Left ventricle myocardium inferior (tissue), 1 donor: ENCODE measurements around the gene ECSCR. TPM values are rescaled to one million over a fixed set of nuclear protein-coding genes. Genes with fewer than 3 reads are reported as not detected.

Experiments
- DNase-seq: peaks from one replicate; pipeline ENCODE4 v3.0.0-alpha.2; 2020
- H3K27ac ChIP-seq: fragments of 200-600 bp; replicated peaks from 2 replicates; pipeline ENCODE4 v1.8.0; 2021
- H3K27me3 ChIP-seq: fragments of 200-600 bp; 2 replicates; pipeline ENCODE4 v1.8.0; 2021; ENCODE audit warnings: low read depth
- H3K36me3 ChIP-seq: fragments of 200-600 bp; 2 replicates; pipeline ENCODE4 v1.8.0; 2021
- H3K4me1 ChIP-seq: fragments of 200-600 bp; 2 replicates; pipeline ENCODE4 v1.8.0; 2021
- H3K4me3 ChIP-seq: fragments of 200-600 bp; 2 replicates; pipeline ENCODE4 v1.8.0; 2021; ENCODE audit warnings: mild to moderate bottlenecking, moderate library complexity
- H3K9me3 ChIP-seq: fragments of 200-600 bp; replicated peaks from 2 replicates; pipeline ENCODE4 v1.8.0; 2021
- CTCF ChIP-seq: fragments of 200-600 bp; IDR thresholded peaks from 2 replicates; pipeline ENCODE4 v1.8.0; 2021; ENCODE audit warnings: antibody characterized with exemption, mild to moderate bottlenecking, borderline replicate concordance
- intact Hi-C: fragments of 100-400 bp; cut with micrococcal nuclease; formaldehyde crosslinking; loops from one replicate; pipeline ENCODE4 v1.11.0; 2022
- total RNA-seq: library from RNA; stranded (reverse); fragmentation: NEBNext Ultra II Directional; extraction: Animal tissue kit (Norgen Biotek cat#: 25700); gene quantifications from one replicate; pipeline ENCODE4 v1.2.1, GENCODE V29; 2021
- donor health status: DM: no; HTN: yes; CAD: no; lungs with severe emphysema.

The ECSCR gene
- total RNA-seq, 1 donor from 2014 or later = 20.9 TPM

- peaks cover 38% of the 10 kb centered on the region for H3K4me1 ChIP-seq
- H3K36me3 ChIP-seq = peaks cover 2% of the 10 kb centered on the region
- no peaks in the 10 kb centered on the region for H3K27me3 ChIP-seq
- no peak for DNase-seq
- H3K4me3 ChIP-seq = no peak overlapping the region
- no peak for TF ChIP-seq CTCF
- intact Hi-C loops = no loop called here
- H3K9me3 ChIP-seq = no peaks in the 10 kb centered on the region
- H3K27ac ChIP-seq = no peak overlapping the region
Measured at GRCh38 chr5:139406963-139407362, 55.6 kb downstream of the ECSCR start.

- intact Hi-C loops = no loop called here
- Histone ChIP-seq H3K27ac (peak overlapping the region; percentile 92), H3K4me1 (peaks cover 21% of the 10 kb centered on the region), H3K4me3 (peak overlapping the region; percentile 66), H3K9me3 (no peaks in the 10 kb centered on the region), H3K27me3 (no peaks in the 10 kb centered on the region), H3K36me3 (peaks cover 5% of the 10 kb centered on the region)
- TF ChIP-seq CTCF = no peak
- no peak for DNase-seq
Measured at GRCh38 chr5:139404484-139404840, 58.1 kb downstream of the ECSCR start.

- no peaks in the 10 kb centered on the region for H3K27me3 ChIP-seq
- H3K9me3 ChIP-seq = no peaks in the 10 kb centered on the region
- peak within 1 kb of the TSS; percentile 92 for H3K27ac ChIP-seq
- peak within 1 kb of the TSS; percentile 66 for H3K4me3 ChIP-seq
- intact Hi-C loops = no loop called here
- peaks cover 5% of the 10 kb centered on the region for H3K36me3 ChIP-seq
- peaks cover 21% of the 10 kb centered on the region for H3K4me1 ChIP-seq
- no peak for TF ChIP-seq CTCF
- peak; percentile 98 for DNase-seq
Measured at GRCh38 chr5:139403787-139404483, 58.6 kb downstream of the ECSCR start, which contains the start of gene SPATA24. Gene SPATA24 (minus strand): TSS chr5:139404089. CDS start chr5:139404060, 29 bp downstream.

- H3K27ac ChIP-seq = peak overlapping the region; percentile 92
- no peaks in the 10 kb centered on the region for H3K27me3 ChIP-seq
- H3K4me1 ChIP-seq = peaks cover 21% of the 10 kb centered on the region
- peak overlapping the region; percentile 66 for H3K4me3 ChIP-seq
- intact Hi-C loops = no loop called here
- H3K9me3 ChIP-seq = no peaks in the 10 kb centered on the region
- peaks cover 5% of the 10 kb centered on the region for H3K36me3 ChIP-seq
- no peak for DNase-seq
- TF ChIP-seq CTCF = no peak
Measured at GRCh38 chr5:139403418-139403786, 59.1 kb downstream of the ECSCR start.

GRCh38 chr5:139402561-139403158 is 59.9 kb downstream of the ECSCR start:
- no peaks in the 10 kb centered on the region for H3K9me3 ChIP-seq
- peak; percentile 37 for TF ChIP-seq CTCF
- peaks cover 5% of the 10 kb centered on the region for H3K36me3 ChIP-seq
- no peak overlapping the region for H3K4me3 ChIP-seq
- H3K27ac ChIP-seq = peak overlapping the region; percentile 92
- no peak for DNase-seq
- no peaks in the 10 kb centered on the region for H3K27me3 ChIP-seq
- peaks cover 27% of the 10 kb centered on the region for H3K4me1 ChIP-seq
- intact Hi-C loops = no loop called here
